Measurements from ENCODE around the gene TNPO2.

GRCh38 chr19:12681074-12681987 lies 42.4 kb downstream of the TNPO2 start, which contains the start of gene DHPS:
- TF ChIP-seq CTCF (IDR thresholded peaks at IDR 0.05), result no peak
- TF ChIP-seq POLR2A (IDR thresholded peaks at IDR 0.05), result peak; percentile 45
- TF ChIP-seq POLR2AphosphoS5 (IDR thresholded peaks at IDR 0.05), result peak; percentile 72 to 83 (median 81)
